ENCODE data around the gene SLC16A6. TPM values are rescaled to one million over a fixed set of nuclear protein-coding genes. Genes with fewer than 3 reads are reported as not detected.
"Not testable (repeated sequence)": the region's sequence is repeated elsewhere in the genome, so short reads cannot be mapped to it uniquely, and the experiment has no call there.

The SLC16A6 gene, protein sequence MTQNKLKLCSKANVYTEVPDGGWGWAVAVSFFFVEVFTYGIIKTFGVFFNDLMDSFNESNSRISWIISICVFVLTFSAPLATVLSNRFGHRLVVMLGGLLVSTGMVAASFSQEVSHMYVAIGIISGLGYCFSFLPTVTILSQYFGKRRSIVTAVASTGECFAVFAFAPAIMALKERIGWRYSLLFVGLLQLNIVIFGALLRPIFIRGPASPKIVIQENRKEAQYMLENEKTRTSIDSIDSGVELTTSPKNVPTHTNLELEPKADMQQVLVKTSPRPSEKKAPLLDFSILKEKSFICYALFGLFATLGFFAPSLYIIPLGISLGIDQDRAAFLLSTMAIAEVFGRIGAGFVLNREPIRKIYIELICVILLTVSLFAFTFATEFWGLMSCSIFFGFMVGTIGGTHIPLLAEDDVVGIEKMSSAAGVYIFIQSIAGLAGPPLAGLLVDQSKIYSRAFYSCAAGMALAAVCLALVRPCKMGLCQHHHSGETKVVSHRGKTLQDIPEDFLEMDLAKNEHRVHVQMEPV
- 0.21 and 0.78 TPM in 2 replicates for total RNA-seq
- 0.13 TPM for polyA plus RNA-seq (2012)

DNA sequence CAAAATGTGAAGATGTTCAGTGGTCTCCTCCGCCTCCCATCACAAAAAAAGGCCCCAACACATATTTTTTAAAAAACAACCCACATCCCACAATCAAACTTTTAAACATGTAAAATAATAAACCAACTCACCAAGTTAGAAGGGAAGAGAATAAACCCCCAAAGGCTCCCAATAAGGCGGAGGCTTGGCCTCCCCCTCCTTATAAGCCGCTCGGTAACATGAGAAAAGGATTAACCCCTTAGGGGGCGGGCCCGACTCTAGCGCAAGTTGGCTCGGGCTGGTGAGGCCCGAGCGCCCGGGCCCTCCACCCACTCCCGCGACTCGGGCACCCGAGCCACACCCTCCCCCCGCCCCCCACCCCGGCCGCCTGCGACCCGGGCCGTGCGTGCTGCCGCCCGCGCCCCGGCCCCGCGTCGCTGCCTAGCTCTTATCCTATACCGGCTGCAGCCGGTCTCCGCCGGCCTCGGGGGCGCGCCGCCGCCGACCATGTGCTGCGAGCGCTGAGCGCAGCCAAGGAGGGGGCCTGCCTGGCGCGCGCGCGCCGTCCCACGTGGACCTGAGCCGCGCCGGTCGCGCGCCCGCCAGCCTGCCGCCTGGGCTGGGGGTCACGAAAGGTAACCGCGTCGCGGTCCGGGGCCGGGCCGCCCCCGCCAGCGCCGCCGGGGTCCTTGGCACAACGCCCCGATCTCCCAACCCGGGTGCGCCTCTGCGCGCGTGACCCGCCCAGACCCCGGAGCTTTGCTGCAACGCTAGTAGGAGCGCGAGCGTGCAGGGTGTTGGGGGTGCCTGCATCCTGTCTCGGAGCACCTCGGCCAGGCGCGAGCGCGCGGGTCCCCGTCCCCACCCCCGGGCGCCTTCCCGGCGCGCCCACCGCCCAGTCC, at the start of gene SLC16A6, which contains the start of gene ARSG:
TSS of gene SLC16A6 (minus strand) at position 173 of the 881 bp plus-strand sequence. CDS start 12,807 bp downstream, outside the sequence.
TSS of gene ARSG (plus strand) at position 541 of the 881 bp plus-strand sequence. CDS start 15,999 bp downstream, outside the sequence.
- DNase-seq (ENCODE audit: low read depth), result peak; percentile 64

DNA sequence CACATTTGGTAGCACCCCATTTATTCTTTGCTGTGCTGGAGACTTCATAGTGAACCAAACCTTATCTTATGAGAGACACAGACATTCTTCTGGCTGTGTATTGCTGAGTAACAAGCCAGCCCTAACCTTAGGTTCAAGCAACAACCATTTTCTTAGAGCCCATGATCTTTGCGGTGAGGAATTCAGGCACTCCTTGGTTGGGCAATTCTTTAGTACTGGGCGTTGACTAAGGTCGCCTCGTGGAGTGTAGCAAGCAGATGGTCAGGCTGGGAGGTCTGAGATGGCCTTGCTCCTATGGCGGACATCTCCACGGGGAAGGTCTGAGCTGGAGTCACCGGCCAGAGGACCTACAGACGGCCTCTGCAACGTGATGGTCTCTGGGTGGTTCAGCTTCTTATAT, 43.5 kb upstream of the SLC16A6 start:
- no peak for DNase-seq (ENCODE audit: low read depth)

DNA sequence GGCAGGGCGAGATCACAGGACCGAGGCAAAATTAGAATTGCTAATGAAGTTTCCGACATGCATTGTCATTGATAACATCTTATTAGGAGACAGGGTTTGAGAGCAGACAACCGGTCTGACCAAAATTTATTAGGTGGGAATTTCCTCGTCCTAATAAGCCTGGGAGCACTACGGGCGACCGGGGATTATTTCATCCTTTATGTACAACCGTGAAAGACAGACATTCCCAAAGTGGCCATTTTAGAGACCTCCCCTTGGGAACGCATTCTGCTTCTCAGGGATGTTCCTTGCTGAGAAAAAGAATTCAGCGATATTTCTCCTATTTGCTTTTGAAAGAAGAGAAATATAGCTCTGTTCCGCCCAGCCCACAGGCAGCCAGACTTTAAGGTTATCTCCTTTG, 41.0 kb upstream of the SLC16A6 start:
- not testable (repeated sequence) for DNase-seq (ENCODE audit: low read depth)

DNA sequence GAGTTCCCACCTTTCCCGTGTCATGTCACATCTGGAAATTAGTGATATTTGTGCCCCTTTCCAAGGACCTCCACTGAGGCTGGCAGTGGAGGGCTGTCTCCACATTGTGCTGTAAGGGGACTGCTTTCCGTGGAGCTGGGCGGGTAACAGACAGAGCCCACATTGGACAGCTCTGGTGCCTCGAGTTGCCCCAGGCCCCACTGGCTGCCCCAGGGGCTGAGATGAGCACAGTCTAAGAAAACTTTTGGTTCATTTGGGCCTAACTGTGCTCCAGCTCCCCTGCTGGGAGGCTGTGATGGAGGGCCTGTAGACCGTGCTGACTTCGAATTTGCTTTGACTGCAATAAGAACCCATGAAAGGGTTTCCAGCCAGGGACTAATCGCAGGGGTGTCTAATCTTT, 38.4 kb upstream of the SLC16A6 start:
- DNase-seq (ENCODE audit: low read depth), result no peak

DNA sequence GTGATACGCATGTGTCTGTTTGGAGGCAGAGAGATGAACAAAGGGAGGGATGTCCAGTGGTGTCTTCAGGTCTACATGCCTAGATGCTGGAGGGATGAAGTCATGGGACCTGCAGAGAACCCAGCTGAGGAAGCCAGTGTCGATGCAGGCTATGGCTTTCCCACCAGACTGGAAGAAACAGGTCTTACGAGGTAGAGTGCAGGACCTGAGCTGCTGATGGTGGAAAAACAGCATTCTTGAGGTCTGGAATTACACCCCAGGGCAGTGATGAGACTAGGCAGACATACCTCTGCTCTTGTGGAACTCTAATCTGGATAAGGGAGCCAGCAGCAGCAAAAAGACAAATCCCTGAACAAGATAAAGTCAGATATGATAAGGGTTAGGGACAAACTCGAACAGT, 37.7 kb upstream of the SLC16A6 start:
- DNase-seq (ENCODE audit: low read depth), result no peak

DNA sequence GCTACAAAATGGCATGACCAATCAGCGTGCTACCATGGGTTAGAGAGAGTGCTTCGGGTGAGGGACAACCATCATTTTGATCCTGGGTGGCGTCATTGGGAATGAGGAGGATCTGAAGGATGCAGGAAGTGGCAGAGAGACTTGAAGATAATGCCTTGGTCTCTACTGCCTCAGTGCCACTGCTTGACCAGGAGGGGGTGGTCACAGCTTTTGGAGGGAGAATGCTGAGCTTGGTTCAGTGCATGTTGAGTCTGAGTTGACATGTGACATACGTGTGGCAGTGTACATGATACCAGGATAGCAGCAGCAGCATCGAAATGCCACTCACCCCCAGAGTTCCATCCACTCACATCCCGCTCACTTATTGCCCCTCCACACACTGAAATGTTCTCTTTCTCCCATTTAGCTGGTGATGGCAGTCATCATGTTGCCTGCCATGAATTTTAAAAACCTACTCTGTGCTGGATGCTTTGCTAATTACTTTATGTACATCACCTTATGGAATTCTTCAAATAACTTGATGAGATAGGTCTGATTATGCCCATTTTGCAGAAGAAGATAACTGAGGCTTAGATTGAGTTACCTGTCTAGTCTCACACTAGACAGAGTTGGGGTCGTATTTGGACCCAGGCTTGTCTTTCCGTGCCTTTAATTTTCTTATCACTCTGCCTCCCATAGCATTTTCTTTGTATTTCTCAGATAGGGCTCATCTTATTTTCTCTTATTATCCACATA, 37.1 kb upstream of the SLC16A6 start:
- no peak for DNase-seq (ENCODE audit: low read depth)

DNA sequence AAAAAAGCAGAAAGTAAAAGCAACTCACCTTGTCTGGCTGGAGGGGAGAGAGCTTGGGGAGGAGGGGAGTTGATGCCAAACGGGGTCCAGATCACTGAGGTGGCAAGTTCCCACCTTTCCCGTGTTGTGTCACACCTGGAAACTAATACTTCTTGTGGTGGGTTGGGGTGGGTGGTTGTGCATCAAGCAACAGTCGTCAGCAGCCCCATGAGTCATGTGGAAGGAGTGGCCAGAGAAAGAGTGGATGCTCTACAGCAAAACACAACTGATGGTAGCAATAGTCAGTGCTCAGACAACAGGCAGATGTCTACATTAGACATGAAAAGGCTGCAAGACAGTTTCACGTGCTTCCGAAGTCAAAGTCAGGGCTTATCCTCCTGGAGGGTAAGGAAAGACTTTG, 35.8 kb upstream of the SLC16A6 start:
- no peak for DNase-seq (ENCODE audit: low read depth)

DNA sequence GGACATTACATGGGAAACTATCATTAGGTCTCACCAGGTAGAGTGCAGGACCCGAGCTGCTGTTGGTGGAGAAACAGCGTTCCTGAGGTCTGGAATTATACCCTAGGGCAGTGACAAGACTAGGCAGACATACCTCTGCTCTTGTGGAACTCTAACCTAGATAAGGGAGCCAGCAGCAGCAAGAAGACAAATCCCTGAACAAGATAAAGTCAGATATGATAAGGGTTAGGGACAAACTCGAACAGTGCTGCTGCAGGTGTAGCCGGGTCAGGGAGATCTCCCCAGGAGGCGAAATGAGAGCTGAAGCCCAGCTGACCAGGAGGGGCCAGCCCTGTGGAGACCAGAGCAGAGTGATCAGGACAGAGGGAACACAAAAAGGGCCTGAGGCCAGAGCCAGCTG, 35.0 kb upstream of the SLC16A6 start:
- no peak for DNase-seq (ENCODE audit: low read depth)

DNA sequence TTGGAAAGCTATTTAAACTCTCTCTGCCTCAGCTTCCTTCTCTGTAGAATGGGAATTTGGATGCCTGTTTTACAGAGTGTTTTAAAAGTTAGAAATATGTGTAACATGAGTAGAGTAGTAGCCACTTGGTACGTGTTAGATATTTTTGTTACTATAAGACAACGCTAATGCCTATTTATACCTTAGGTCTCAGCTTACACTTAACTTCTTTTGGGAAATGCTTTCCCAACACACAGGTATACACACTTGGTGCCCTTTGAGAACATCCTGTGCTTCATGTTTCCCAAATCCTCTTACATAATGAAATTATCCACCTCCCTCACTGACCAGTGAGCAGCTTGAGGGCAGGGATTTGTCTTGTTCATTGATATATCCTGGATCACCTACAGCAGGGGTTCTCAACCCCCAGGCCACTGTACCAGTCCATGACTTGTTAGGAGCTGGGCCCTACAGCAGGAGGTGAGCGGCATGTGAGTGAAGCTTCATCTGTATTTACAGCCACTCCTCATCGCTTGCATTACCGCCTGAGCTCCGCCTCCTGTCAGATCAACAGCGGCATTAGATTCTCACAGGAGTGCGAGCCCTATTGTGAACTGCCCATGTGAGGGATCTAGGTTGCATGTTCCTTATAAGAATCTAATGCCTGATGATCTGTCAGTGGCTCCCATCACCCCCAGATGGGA, 33.9 kb upstream of the SLC16A6 start:
- DNase-seq (ENCODE audit: low read depth), result no peak

DNA sequence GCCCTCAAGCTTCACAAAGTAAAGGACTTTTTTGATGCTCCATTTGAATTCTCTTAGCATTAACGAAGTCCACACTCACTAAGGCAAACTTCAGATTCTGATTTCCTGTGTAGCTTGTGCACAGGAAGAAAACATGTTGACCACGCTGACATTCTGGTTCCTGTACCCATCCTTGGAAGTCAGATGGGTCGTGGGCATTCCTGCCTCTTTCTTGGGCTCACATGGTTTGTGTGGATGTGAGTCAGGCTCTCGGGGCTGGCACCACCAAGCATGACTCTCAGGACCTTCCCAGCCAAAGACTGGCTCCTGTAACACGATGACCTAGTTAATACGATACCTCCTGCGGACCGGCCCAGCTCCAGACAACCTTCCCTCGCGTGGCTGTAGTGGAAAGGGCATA, 33.2 kb upstream of the SLC16A6 start:
- DNase-seq (ENCODE audit: low read depth), result peak; percentile 47

DNA sequence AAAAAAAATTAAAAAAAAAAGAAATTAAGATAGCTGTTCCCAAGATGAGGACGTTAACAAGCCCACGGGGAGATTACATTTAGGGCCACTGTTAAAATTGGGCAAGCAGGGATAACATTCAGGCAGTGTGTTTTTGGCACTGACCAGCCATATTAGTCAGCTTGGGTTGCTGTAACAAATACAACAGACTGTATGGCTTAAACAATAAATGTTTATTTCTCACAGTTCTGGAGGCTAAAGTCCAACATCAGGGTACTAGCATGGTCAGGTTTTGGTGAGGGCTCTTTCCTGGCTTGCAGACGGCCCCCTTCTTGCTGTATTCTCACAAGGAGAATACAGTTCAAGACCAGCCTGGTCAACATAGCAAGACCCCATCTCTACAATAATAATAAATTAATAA, 31.7 kb upstream of the SLC16A6 start:
- no peak for DNase-seq (ENCODE audit: low read depth)

DNA sequence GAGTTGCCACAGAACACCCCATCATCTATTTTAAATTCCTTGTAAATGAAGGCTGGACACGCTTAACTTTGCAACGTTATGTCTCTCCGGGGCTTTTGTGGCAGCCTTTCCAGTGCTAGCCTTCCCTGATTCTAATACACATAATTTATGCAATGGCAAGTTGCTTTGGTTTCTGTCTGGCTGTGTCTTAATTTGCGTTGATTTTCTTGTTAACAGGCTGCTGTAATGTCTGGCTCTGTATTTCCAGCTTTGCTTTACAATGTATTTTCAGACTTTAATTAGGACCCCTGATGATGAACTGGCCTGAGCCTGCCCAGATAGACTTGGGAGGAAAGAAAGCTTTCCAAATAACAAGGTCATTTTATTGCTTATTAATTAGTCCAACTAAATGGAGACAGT, 30.6 kb upstream of the SLC16A6 start:
- no peak for DNase-seq (ENCODE audit: low read depth)

DNA sequence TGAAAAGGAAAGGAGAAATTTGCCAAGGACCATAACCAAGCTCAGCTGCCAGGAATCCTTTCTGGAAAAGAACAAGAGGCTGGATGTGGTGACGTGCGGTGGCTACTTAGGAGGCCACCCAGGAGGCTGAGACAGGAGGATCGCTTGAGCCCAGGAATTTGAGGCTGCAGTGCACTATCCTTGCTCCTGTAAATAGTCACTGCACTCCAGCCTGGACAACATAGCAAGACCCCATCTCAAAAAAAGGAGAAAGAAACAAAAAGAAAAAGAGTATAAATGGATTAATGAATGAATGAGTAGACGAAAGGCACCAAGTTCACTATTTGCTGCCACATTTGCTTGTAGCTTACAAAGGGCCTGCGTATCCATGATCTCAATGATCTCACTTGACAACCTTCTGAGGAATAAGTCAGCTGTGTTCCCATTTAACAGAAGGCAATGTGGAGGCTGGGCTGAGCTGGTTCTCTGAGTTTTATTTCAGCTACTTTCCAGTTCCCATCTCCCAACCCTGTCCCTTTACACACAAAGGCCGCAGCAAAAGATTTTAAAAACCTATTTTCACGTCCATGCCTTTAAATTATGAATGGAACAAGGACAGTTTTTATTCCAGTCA, 30.1 kb upstream of the SLC16A6 start:
- no peak for DNase-seq (ENCODE audit: low read depth)

DNA sequence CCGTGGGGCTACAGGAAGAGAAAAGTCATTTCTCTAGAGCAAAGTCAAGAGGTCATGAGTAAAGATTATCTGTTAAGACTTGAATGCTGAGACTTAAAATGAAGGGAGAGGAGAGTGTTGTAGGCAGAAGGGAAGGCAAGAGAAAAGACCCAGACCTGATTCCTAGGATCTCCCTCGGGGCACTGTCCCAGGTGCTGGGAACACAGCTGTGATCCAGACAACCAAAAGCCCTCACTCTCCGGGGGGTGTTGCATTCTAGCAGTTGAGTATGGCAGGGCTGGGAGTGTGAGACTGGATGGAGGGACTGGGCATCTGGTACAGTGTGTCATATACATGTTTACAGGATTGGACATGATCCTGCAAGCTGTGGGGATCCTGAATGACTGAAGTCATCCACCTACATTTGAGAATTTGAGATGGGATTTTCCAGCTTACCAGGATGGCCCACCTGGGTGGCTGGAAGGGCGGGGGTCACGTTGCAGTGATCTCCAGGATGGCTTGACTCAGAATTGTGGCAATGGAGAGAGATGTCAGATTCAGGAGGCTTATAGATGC, 29.5 kb upstream of the SLC16A6 start:
- DNase-seq (ENCODE audit: low read depth), result peak; percentile 26

DNA sequence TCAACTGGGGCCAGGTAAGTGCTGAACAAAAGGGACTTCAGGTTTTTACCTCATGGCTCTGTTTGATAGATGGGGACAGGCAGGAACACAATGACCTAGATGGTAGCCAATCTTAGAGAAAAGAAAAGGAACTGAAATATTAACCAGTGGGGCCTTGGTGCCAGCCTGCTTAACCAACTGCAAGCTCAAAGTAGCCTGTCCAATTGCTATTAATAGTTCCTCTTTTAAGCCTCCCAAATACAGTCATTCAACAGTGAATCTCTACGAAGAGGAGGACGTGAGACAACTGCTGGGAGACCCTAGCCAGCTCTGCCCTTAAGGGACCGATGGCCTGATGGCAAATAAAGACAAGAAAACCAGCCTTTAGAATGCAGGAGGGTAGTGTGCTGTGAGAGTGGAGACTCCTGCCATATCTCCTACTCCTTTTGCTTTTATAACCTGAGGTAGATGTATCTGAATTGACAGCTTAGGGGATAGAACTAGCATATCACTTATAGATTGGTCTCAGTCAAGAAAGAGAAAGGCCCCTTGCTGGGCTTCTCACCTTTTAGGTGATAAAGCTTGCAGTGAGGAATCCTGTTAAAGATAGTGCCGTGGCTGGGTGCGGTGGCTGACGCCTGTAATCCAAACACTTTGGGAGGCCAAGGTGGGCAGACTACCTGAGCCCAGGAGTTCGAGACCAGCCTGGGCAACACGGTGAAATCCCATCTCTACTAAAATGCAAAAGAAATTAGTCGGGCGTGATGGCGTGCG, 28.7 kb upstream of the SLC16A6 start:
- peak; percentile 64 for DNase-seq (ENCODE audit: low read depth)

DNA sequence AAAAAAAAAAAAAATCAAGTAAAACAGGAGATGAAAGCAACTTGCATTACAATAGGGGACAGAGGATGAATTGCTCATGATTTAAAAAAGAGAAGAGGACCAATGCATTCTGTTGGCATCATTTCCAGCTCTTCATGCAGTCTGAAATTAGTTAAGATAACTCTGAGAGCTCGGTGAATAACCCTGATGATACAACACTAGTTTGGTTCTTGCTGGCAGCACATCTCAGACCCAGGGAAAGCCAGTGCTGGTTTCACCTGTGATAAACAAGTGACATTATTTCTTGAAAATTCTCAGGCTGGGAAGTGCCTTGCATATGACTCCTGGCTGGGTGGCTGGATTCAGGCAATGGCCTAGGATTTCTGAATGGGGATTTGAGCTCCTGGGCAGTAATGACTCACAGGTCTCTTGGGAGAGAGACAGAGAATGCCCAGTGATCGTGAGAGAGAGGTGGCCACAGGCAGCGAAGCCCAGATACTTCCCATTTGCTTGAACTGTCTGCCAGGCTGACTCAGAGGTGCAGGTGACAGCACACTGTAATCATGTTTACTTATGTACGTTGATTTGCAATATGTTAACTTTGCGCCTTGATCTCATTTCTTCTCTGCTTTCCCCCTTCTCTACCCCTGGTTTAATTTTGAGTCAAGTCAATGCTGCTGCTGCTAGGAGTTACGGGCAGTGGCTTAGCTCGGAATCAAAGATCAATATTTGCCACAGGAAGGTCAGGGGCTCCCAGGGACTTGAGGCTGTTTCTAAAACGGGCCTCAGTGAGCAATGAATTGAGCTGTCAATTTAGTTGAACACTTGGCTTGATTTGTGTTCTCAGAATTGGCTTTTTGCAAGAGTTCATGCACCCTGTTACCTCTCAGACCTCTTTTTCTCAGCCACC, 27.4 kb upstream of the SLC16A6 start:
- DNase-seq (ENCODE audit: low read depth), result peak; percentile 94

DNA sequence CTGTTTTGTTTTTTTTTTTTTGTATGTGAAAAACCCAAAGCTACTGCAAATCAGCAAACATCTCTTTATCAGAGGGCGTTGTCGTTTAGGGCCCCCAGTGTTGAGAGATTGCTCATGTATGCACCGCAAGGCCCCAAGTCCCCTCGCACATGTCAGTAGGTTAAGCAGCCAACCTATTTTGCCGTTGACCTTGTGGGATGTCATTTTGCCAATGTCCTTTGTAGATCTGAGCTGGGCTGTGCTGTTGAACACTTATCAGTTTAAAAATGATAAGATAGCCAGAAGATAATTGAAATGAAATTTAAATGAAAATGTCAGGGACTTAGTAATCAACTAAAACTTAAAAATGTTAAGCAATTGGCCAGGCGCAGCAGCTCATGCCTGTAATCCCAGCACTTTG, 26.5 kb upstream of the SLC16A6 start:
- no peak for DNase-seq (ENCODE audit: low read depth)

DNA sequence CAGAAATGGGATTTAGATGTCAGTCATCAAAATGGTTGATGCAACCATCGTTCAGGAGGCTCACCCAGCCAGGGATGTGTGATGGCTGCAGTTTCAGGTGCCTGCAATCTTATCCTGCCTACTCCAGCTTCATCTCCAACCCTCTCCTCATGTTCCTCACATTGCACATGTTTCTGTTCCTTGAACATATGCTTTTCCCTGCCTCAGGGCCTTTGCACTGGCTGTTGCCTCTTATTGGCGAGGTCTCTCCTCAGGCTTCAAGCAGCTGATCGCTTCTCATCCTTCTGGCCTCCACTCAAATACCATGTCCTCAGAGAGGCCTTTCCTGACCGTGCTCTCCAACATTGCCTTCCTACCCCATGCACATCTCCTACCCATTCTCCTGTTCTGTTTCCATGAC, 25.0 kb upstream of the SLC16A6 start:
- DNase-seq (ENCODE audit: low read depth), result no peak

Measured in myocyte (in vitro differentiated cells).